ENCODE measurements around the gene KLHL11.
"Not testable (repeated sequence)": the region's sequence is repeated elsewhere in the genome, so short reads cannot be mapped to it uniquely, and the experiment has no call there.

The KLHL11 gene

GRCh38 chr17:41869426-41869825, 4.2 kb upstream of the KLHL11 start:
- H3K27me3 Mint-ChIP-seq, result no peaks in the 10 kb centered on the region
- peak overlapping the region; percentile 10 for H3K4me3 Mint-ChIP-seq
- H3K36me3 Mint-ChIP-seq, result peaks cover 8% of the 10 kb centered on the region
- H3K27ac Mint-ChIP-seq, result peak overlapping the region; percentile 77
- peaks cover 21% of the 10 kb centered on the region for H3K4me1 Mint-ChIP-seq (ENCODE audit: low read depth)
- H3K9me3 Mint-ChIP-seq (ENCODE audit: low read depth), result no peaks in the 10 kb centered on the region

- peaks cover 8% of the 10 kb centered on the region for H3K36me3 Mint-ChIP-seq
- peak overlapping the region; percentile 77 for H3K27ac Mint-ChIP-seq
- no peaks in the 10 kb centered on the region for H3K9me3 Mint-ChIP-seq (ENCODE audit: low read depth)
- peak overlapping the region; percentile 25 for H3K4me3 Mint-ChIP-seq
- no peaks in the 10 kb centered on the region for H3K27me3 Mint-ChIP-seq
- peaks cover 21% of the 10 kb centered on the region for H3K4me1 Mint-ChIP-seq (ENCODE audit: low read depth)
Observed at GRCh38 chr17:41868568-41868967, 3.3 kb upstream of the KLHL11 start.

GRCh38 chr17:41865596-41865893, 322 bp upstream of the KLHL11 start:
- peak overlapping the region; percentile 72 for H3K27ac Mint-ChIP-seq
- H3K9me3 Mint-ChIP-seq (ENCODE audit: low read depth), result no peaks in the 10 kb centered on the region
- peaks cover 35% of the 10 kb centered on the region for H3K4me1 Mint-ChIP-seq (ENCODE audit: low read depth)
- peaks cover 4% of the 10 kb centered on the region for H3K36me3 Mint-ChIP-seq
- H3K27me3 Mint-ChIP-seq, result no peaks in the 10 kb centered on the region
- no peak overlapping the region for H3K4me3 Mint-ChIP-seq

DNA sequence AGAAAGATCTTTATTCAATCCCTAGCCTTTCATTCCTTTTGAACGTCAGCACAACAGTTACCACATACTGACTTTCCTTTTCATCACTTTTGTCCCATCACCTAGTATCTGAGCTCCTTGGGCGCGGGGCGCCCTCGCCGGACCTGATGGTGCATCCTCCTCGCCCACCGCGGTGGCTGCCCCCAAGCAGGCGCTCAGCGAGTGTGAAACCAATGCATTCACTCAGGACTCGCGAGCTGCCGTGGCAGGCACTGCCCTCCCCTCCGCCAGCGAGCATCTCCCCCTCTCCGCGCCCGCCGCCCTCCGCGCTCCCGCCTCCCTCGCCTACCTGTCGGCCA, 756 bp downstream of the KLHL11 start:
- no peaks in the 10 kb centered on the region for H3K27me3 Mint-ChIP-seq
- H3K27ac Mint-ChIP-seq, result no peak overlapping the region
- no peak overlapping the region for H3K4me3 Mint-ChIP-seq
- peaks cover 4% of the 10 kb centered on the region for H3K36me3 Mint-ChIP-seq
- peaks cover 45% of the 10 kb centered on the region for H3K4me1 Mint-ChIP-seq (ENCODE audit: low read depth)
- no peaks in the 10 kb centered on the region for H3K9me3 Mint-ChIP-seq (ENCODE audit: low read depth)

DNA sequence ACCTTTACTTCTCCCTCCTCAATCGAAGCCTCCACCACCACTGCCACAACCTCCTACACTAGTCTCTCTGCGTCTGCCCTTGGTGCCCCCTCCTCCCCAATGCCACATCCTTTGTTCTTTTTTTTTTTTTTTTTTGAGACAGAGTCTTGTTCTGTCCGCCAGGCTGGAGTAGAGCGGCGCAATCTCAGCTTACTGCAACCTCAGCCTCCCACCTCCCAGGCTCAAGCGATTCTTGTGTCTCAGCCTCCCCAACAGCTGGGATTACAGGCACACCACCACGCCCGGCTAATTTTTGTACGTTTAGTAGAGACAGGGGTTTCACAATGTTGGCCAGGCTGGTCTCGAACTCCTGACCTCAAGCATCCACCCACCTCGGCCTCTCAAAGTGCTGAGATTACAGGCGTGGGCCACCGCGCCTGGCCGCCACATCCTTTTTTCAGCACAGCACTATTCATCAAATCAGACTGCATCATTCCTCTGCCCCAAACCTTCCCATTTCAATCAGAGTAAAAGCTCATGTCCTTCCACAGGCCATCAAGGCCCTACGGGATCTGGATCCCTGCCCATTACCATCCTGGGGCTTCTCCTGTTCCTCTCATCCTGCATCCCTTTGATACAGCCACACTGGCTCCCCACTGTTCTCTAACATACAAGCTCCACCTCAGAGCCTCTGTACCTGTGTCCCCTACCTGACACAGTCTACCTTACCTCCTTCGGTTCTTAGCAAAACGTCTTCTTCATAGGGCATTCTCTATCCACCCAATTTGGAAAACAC, 2.0 kb downstream of the KLHL11 start:
- Mint-ChIP-seq H3K4me1 (ENCODE audit: low read depth) (peaks cover 39% of the 10 kb centered on the region), H3K36me3 (no peaks in the 10 kb centered on the region), H3K4me3 (no peak overlapping the region), H3K27ac (no peak overlapping the region), H3K9me3 (ENCODE audit: low read depth) (no peaks in the 10 kb centered on the region), H3K27me3 (no peaks in the 10 kb centered on the region)

GRCh38 chr17:41860254-41860931, 4.8 kb downstream of the KLHL11 start:
- no peak overlapping the region for H3K27ac Mint-ChIP-seq
- no peak overlapping the region for H3K4me3 Mint-ChIP-seq
- H3K27me3 Mint-ChIP-seq, result no peaks in the 10 kb centered on the region
- H3K36me3 Mint-ChIP-seq, result no peaks in the 10 kb centered on the region
- peaks cover 34% of the 10 kb centered on the region for H3K4me1 Mint-ChIP-seq (ENCODE audit: low read depth)
- H3K9me3 Mint-ChIP-seq (ENCODE audit: low read depth), result no peaks in the 10 kb centered on the region

DNA sequence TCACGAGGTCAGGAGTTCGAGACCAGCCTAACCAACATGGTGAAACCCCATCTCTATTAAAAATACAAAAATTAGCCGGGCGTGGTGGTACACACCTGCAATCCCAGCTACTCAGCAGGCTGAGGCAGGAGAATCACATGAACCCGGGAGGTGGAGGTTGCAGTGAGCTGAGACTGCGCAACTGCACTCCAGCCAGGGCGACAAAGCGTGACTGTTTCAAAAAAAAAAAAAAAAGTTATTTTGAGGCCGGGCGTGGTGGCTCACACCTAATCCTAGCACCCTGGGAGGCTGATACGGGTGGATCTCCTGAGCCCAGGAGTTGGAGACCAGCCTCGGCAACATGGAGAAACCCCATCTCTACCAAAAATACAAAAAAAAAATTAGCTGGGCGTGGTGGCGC, 13.8 kb downstream of the KLHL11 start:
- not testable (repeated sequence) for H3K4me3 Mint-ChIP-seq; H3K27ac Mint-ChIP-seq; H3K27me3 Mint-ChIP-seq; H3K9me3 Mint-ChIP-seq (ENCODE audit: low read depth); H3K36me3 Mint-ChIP-seq
- H3K4me1 Mint-ChIP-seq (ENCODE audit: low read depth), result peaks cover 44% of the 10 kb centered on the region

GRCh38 chr17:41849251-41849990, 15.8 kb downstream of the KLHL11 start:
- H3K27me3 Mint-ChIP-seq, result no peaks in the 10 kb centered on the region
- no peak overlapping the region for H3K4me3 Mint-ChIP-seq
- peaks cover 2% of the 10 kb centered on the region for H3K36me3 Mint-ChIP-seq
- H3K4me1 Mint-ChIP-seq (ENCODE audit: low read depth), result peaks cover 40% of the 10 kb centered on the region
- H3K9me3 Mint-ChIP-seq (ENCODE audit: low read depth), result no peaks in the 10 kb centered on the region
- H3K27ac Mint-ChIP-seq, result peak overlapping the region; percentile 41

- Mint-ChIP-seq H3K27me3 (no peaks in the 10 kb centered on the region), H3K9me3 (ENCODE audit: low read depth) (no peaks in the 10 kb centered on the region), H3K36me3 (peaks cover 2% of the 10 kb centered on the region), H3K4me1 (ENCODE audit: low read depth) (peaks cover 36% of the 10 kb centered on the region), H3K27ac (no peak overlapping the region), H3K4me3 (no peak overlapping the region)
Observed at GRCh38 chr17:41848788-41849187, 16.4 kb downstream of the KLHL11 start.

DNA sequence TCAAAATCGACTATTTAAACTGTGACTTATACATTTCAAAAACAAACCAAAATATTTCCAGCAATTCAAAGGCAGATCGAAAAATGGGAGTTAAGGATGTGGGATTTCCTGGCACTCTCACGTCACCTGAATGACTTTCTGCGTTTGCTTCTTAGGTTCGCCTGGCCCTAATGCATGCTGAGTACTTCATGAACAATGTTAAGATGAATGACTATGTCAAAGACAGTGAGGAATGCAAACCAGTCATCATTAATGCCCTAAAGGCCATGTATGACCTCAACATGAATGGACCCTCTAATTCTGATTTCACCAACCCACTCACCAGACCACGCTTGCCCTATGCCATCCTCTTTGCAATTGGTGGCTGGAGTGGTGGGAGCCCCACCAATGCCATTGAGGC, 20.3 kb downstream of the KLHL11 start:
- no peak overlapping the region for H3K4me3 Mint-ChIP-seq
- peaks cover 2% of the 10 kb centered on the region for H3K36me3 Mint-ChIP-seq
- H3K9me3 Mint-ChIP-seq (ENCODE audit: low read depth), result no peaks in the 10 kb centered on the region
- H3K27ac Mint-ChIP-seq, result no peak overlapping the region
- no peaks in the 10 kb centered on the region for H3K27me3 Mint-ChIP-seq
- peaks cover 10% of the 10 kb centered on the region for H3K4me1 Mint-ChIP-seq (ENCODE audit: low read depth)

DNA sequence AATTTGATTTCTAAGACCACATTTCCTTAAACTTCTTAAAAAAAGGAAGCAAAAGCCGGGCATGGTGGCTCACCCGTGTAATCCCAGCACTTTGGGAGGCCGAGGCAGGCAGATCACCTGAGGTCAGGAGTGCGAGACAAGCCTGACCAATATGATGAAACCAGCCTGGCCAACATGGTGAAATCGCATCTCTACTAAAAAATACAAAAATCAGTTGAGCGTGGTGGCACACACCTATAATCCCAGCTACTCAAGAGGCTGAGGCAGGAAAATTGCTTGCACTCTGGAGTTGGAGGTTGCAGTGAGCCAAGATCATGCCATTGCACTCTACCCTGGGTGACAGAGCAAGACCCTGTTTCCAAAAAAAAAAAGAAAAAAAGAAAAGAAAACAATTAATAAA, 24.4 kb downstream of the KLHL11 start:
- H3K9me3 Mint-ChIP-seq (ENCODE audit: low read depth); H3K36me3 Mint-ChIP-seq; H3K4me1 Mint-ChIP-seq (ENCODE audit: low read depth); H3K27ac Mint-ChIP-seq; H3K4me3 Mint-ChIP-seq; H3K27me3 Mint-ChIP-seq: not testable (repeated sequence)

GRCh38 chr17:41839448-41839847, 25.8 kb downstream of the KLHL11 start:
- H3K4me1 Mint-ChIP-seq (ENCODE audit: low read depth), result peaks cover 18% of the 10 kb centered on the region
- not testable (repeated sequence) for H3K9me3 Mint-ChIP-seq (ENCODE audit: low read depth); H3K36me3 Mint-ChIP-seq; H3K4me3 Mint-ChIP-seq; H3K27me3 Mint-ChIP-seq; H3K27ac Mint-ChIP-seq

GRCh38 chr17:41837761-41838538, 27.3 kb downstream of the KLHL11 start, which contains the start of gene KLHL10:
Gene KLHL10 (plus strand): TSS chr17:41837825. CDS start chr17:41837933, 108 bp downstream.
- peaks cover under 1% of the 10 kb centered on the region for H3K36me3 Mint-ChIP-seq
- H3K27ac Mint-ChIP-seq, result no peak within 1 kb of the TSS
- H3K27me3 Mint-ChIP-seq, result no peaks in the 10 kb centered on the region
- no peaks in the 10 kb centered on the region for H3K9me3 Mint-ChIP-seq (ENCODE audit: low read depth)
- peak within 1 kb of the TSS; percentile 82 for H3K4me3 Mint-ChIP-seq
- peaks cover 20% of the 10 kb centered on the region for H3K4me1 Mint-ChIP-seq (ENCODE audit: low read depth)

DNA sequence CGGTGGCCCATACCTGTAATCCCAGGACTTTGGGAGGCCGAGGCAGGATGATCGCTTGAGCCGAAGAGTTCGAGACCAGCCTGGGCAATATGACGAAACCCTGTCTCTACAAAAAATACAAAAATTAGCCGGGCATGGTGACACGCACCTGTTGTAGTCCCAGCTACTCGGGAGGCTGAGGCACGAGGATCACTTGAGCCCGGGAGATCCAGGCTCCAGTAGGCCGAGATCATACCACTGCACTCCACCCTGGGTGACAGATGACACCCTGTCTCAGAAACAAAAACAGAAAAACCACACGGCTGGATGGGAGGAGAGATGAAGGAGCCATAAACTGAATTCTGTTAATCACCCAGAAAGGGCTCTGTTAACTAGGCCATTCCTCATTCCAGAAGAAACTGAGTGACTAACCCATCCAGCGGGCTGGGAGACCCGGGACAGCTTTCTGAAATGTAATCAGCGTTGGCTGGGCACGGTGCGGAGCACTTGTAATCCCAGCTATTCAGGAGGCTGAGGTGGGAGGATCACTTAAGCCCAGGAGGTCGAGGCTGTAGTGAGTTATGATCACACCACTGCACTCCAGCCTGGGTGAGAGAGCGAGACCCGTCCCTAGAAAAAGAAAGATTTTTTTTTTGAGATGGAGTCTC, 28.6 kb downstream of the KLHL11 start:
- H3K36me3 Mint-ChIP-seq, result peaks cover 2% of the 10 kb centered on the region
- no peaks in the 10 kb centered on the region for H3K9me3 Mint-ChIP-seq (ENCODE audit: low read depth)
- peaks cover 20% of the 10 kb centered on the region for H3K4me1 Mint-ChIP-seq (ENCODE audit: low read depth)
- H3K4me3 Mint-ChIP-seq, result peak overlapping the region; percentile 82
- no peaks in the 10 kb centered on the region for H3K27me3 Mint-ChIP-seq
- H3K27ac Mint-ChIP-seq, result no peak overlapping the region

Measured in activated naive CD8-positive, alpha-beta T cell (primary cell).